ENCODE results near the gene HSD3B2.

HSD3B2 gene

GRCh38 chr1:119404736-119405135 is 10.2 kb upstream of the HSD3B2 start:
- no peak for DNase-seq

GRCh38 chr1:119409731-119410130 is 5.2 kb upstream of the HSD3B2 start:
- no peak for DNase-seq

DNA sequence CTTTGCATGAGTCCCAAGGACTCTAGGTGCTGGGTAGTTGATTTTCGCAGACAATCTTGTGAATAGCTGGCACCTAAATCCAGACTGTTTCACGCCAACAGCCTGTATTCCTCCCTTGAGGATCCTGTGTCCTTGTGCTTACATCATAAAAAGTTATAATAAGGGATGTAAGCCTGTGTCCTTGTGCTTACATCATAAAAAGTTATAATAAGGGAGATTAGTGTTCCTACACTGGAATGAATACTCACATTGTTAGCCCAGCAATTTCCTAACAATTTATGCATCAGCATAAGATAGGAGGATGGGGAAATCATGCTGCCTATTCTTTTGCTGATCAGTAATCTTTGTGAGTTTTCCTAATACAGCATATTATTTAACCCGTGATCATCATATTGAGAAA is 4.0 kb upstream of the HSD3B2 start:
- DNase-seq: no peak

DNA sequence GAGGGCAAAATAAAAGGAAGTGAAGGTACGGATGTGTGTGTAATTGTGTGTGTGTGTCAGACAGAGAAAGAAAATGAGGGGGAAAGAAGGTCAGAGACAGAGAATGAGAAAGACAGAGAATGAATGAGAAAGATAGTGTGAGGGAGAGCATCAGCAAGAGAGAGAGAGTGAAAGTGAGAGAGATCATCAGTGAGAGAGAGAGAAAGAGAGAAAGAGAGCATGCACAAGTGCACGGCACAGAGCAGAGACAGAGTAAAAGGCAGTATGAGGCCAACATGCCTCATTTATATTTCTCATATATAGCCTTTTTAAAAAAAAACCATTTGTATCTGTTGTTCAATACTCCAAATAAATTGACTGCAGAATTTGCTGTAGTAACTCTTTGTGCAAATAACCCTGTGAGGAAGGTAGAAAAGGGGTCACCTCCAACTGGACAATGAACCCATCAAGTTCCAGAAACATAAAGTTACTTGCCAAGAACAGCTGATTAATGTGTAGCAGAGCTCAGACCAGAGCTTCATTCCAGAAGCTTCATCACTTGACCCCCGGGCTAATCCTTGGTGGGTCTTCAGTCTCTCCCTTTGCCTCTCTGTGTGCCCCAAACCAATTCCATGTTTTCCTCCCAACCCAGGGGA is 1.2 kb downstream of the HSD3B2 start:
- DNase-seq: no peak

- no peak for DNase-seq
These were observed 4.2 kb downstream of the HSD3B2 start for GRCh38 chr1:119419109-119419508.

DNA sequence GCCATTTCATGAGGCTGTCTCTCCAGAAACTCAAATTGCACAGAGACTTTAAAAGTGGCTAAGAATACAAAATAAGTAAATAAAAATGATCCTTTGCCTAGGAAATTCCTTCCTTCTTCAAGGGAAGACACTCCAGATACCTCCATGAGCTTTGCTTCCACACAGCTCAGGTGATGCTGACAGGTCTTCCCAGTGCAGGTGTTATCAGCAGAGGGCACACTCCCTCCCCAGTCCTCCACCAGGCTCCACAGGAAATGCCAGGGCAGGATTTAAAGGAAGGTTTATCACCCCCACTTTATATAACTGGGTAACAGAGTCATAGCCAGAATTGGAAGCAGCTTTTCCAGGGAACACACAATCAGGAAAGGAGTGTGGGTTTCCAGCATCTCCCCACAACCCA is 5.7 kb downstream of the HSD3B2 start:
- DNase-seq: no peak

GRCh38 chr1:119422631-119423030 is 7.7 kb downstream of the HSD3B2 start:
- DNase-seq: no peak

GRCh38 chr1:119428991-119429390 is 14.0 kb downstream of the HSD3B2 start:
- no peak for DNase-seq

- DNase-seq: no peak
These were observed 14.7 kb downstream of the HSD3B2 start for GRCh38 chr1:119429687-119430086.

- no peak for DNase-seq
These were observed 15.5 kb downstream of the HSD3B2 start for GRCh38 chr1:119430486-119430885.

DNA sequence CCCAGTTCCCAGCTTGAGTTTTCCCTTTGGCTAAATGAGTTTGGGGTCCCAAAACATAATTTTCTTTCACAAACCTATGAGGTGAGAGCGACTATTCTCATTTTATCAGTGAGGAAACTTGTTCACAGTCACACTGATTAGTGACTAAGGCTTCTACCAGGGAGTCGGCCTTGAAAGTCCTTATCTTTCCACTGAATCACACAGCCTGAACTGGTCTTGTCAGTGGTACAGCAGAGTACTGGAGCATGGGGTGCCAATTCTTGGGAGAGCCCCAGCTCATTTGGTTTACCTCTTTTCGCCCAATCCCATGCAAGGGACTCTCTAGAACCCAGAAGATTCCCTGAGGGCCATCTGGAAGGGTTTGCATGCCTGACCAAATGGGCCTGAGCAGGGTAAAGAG is 16.9 kb downstream of the HSD3B2 start:
- DNase-seq: no peak

DNA sequence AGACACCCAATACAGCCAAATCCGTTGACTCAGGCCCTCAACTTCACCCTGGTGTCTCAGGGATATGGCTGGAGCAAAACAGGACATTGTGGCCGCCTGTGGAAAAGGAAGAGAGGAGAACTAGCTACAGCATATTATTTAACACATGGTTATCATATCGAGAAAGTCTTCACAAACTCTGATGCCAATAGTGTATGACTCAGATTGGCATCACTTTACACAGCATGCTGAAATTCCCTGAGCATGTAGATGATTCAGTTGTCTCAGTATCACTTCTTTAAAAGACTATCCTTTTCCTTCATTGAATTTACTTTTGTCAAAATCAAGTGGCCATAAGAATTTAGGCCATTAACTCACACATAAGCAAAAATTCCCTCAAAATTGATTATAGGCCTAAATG is 20.1 kb downstream of the HSD3B2 start:
- DNase-seq: no peak

DNA sequence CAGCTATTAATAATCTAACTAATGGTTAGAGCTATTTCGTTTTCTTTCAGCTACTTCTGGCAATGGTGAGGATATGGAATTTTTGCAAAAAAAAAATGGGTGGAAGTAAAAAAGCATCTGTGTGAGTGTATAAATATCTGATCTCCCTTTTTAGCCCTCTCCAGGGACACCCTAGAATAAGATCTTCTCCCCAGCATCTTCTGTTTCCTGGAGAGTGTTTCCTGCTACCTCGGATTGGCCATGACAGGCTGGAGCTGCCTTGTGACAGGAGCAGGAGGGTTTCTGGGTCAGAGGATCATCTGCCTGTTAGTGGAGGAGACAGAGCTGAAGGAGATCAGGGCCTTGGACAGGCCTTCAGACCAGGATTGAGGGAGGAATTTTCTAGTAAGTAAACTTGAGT is 23.8 kb downstream of the HSD3B2 start:
- DNase-seq: no peak

GRCh38 chr1:119440721-119441307 is 25.9 kb downstream of the HSD3B2 start:
- no peak for DNase-seq

DNA sequence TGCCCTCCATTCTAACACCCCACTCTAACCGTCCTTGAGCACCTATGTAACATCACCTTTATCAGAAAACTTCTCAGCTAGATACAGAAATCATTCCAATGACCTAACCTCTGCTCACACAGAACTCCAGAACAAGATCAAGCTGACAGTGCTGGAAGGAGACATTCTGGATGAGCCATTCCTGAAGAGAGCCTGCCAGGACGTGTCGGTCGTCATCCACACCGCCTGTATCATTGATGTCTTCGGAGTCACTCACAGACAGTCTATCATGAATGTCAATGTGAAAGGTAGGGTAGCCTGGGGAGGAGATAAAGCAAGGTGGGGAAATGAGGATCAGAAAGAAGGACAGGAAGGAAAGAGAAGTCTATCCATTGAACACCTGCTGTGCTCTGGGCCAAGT is 27.8 kb downstream of the HSD3B2 start:
- no peak for DNase-seq

DNA sequence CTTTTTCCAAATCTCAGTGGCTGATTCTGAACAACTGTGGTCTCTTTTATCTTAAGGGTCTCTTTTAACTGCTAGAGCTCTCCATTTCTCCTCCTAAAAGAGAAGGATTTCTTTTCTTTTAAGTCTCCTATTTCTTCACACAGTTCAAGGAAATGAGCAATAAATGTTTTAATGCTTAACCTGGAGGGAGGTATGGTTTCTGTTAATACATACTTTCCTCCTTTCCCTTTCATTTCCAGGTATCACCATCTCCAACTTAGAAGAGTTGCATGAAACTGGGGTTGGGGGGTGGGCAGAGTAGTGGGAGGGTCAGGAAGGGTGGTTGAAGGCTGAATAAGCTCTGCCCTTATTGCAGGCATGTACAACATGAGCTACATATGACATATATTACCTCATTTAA is 31.4 kb downstream of the HSD3B2 start:
- no peak for DNase-seq

DNA sequence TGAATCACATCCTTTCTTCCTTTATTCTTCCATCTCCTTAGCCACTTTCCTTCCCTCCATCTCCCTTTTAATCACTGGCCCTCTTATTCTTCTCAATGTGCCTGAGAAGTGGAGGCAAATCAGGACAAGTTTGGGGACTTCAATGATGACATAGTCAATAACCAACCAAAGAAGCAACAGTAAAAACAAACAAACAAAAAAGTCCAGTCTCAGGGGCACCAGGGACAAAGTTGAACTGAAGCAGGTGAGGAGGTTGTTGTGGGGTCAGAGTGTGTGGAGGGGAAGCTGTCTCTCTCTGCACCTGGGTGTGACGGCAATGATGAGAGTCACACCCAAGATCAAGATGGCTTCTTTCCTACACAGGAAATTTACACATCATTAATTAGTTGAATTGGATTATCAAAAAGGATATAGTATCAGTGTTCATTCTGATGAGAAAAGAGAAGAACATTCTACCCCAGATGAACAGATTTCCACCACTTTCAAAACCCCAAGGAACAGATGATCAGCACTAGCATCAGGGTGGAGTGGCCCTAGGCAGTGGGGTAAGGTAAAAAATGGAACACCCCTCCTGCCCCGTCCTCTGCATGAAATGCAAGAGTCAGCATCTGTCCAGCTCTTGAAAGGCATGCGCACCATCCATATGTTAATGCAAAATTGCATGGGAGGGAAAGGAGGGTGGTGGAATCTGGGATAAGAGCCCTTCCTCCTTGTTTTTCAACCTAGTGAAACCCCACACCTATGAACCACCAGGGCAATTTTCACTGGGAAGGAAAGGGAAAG is 32.6 kb downstream of the HSD3B2 start:
- DNase-seq: no peak

DNA sequence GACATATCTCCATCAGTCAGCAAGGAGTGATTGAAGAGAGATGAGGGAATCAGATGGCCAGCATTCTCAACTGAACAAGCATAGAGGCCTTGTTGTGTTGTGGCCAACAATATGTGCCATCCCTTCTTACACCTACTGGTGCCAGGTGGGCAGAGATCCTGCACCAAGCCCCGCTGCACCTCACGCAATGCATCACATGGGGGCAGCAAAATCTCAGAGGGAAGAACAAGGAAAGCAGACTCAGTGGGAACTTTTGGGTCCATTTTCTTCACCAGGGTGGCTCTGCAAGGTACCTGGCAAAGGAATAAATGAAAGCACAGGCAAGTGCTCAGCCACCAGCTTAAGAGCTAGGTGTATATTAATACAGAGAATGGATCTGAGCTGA is 33.2 kb downstream of the HSD3B2 start:
- no peak for DNase-seq

DNA sequence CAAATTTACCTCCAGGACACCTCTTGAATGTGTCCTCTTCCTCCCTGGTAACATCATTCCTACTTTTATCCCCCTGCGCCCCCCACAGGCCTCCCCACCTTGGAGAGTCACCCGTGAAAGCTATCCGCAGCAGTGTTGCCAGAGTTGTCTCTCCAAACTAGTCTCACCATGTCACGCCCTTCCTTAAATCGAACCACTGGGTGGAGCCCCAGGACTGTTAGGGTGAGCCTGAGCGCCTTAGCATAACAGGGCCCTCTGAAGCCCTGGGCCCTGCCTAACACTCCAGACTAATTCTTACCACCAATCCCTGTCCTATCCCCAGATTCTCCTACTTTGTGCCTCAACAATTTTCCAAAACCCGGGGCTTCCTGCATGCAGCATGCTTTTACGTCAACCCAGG is 35.0 kb downstream of the HSD3B2 start:
- DNase-seq: no peak

DNA sequence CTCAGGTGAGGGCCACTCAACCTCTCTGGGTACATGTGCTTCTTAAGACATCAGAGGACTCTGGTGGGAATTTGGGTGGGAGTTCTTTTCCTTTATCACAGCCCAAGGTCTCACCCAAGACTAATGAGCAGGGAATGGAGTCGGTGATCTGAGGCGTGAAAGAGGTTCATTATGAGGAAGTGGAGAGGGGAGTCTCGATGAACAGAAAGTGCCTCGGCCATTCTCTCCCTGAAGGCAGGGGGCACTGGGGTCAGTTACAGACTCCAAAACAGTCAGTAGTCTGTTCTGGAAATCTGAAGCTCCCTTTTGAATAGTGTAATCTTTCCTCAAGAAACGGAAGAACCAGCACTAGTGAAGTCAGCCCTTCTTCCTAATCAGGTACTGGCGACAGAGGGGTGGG is 36.2 kb downstream of the HSD3B2 start:
- no peak for DNase-seq

- DNase-seq: no peak
These were observed 37.1 kb downstream of the HSD3B2 start for GRCh38 chr1:119452091-119452490.

DNA sequence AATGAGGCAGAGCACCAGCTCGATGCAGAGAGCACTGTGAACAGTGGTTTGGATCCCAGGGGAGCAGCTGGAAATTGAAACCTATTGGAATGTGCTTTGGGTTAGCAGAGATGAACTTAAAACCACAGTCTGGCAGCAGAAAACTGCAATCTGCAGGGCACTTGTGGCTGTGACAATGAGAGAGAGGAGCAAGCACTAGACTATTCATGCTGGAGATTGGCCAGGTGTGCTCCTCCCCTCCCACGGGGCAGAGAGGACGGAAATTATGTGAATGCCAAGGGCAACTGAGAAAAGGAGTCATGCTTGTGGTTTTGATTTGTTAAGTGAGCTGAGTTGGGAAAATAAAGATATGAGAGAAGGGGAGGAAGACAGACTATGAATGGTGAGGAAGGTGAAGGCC is 38.1 kb downstream of the HSD3B2 start:
- DNase-seq: no peak

DNA sequence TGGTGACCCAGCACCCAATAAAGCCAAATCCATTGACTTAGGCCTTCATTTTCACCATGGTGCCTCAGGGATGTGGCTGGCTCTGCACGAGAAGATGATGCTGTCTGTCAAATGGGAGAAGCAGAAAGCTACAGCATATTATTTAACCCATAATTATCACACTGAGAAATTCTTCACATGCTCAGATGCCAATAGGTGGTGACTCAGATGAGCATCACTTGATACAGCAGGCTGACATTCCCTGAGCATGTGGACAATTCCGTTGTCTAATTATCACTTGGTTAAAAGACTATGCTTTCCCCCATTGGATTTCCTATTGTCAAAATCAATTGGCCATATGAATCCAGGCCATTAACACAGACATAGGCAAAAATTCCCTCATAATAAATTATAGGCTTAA is 48.0 kb downstream of the HSD3B2 start:
- no peak for DNase-seq

- no peak for DNase-seq
These were observed 48.6 kb downstream of the HSD3B2 start for GRCh38 chr1:119463569-119463968.

DNA sequence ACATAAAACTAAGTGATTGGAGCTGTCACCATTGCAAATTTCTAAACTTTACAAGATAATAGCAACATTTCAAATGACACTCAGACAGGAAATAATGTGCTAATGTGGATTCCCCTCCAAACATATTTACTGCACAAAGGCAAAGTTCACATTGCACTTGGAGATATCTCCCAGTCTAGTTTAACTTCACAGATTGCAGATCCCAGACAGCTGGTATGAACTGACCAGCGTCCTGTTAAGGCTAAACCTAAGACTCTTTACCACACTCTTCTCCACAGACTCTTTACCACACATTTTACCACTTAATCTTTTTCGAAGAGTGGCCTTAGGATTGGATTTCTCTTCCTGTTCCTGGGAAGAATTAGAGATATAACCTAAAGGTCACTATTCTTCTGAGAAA is 51.5 kb downstream of the HSD3B2 start:
- DNase-seq: no peak
